HepG2 (cell line): ENCODE results near the gene PTGER4.

ENCODE experiments used
- PBX2 ChIP-seq: IDR thresholded peaks from 2 replicates; pipeline ENCODE4 v1.6.1; 2016; ENCODE audit warnings: control low read depth
- PHF8 ChIP-seq: sonication (generic); formaldehyde crosslinking; IDR thresholded peaks from 2 replicates; pipeline ENCODE4 v1.5.0; 2020; ENCODE audit warnings: missing genetic modification reagents
- ZNF691 ChIP-seq: sonication (generic); formaldehyde crosslinking; IDR thresholded peaks from 2 replicates; pipeline ENCODE4 v1.4.0; 2020; ENCODE audit warnings: missing genetic modification reagents, low read depth, mild to moderate bottlenecking, borderline replicate concordance

GRCh38 chr5:40682154-40683017 lies 2.7 kb downstream of the PTGER4 start:
- no peak for TF ChIP-seq PBX2 (CRISPR knock-in tag)
- TF ChIP-seq PHF8 (CRISPR knock-in tag): no peak
- TF ChIP-seq ZNF691: no peak
